ENCODE measurements around the gene JPT1.
"Not testable (repeated sequence)": the region's sequence is repeated elsewhere in the genome, so short reads cannot be mapped to it uniquely, and the experiment has no call there.

The JPT1 gene

GRCh38 chr17:75129576-75129975 is 24.7 kb downstream of the JPT1 start:
- DNase-seq = no peak

DNA sequence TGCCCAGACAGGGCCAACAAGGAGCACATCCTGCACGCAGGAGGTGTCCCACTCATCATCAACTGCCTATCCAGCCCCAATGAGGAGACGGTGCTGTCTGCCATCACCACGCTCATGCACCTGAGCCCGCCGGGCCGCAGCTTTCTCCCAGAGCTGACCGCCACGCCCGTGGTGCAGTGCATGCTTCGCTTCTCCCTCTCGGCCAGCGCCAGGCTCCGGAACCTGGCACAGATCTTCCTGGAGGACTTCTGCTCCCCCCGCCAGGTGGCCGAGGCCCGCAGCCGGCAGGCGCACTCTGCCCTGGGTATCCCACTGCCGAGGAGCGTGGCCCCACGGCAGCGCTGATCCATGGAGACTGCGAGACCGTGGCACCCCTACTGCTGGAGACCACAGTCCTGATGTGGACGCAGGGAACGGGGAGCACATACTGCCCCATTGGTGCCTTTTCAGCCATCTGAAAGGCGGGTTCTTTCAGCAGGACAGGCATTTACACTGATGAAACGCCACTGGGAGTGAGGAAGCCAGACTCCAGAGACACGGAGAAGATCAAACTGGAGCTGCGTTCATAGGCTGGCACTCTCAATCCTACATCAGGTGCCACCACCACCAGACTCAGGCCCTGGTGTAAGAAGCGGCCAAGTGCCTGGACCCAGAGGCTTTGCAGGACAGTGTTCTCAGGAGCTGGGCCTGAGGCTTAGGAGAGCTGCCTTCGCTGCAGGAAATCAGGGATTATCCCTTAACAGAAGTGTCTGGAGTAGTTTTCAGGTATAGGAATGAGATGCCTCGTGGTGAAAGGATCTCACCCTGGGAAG is 25.4 kb downstream of the JPT1 start:
- DNase-seq = no peak

- DNase-seq = not testable (repeated sequence)
These were observed 26.4 kb downstream of the JPT1 start for GRCh38 chr17:75127936-75128335.

GRCh38 chr17:75126954-75127353 is 27.4 kb downstream of the JPT1 start:
- DNase-seq = no peak

GRCh38 chr17:75125984-75126383 is 28.3 kb downstream of the JPT1 start:
- no peak for DNase-seq

GRCh38 chr17:75124819-75125162 is 29.5 kb downstream of the JPT1 start:
- DNase-seq = no peak

- DNase-seq = peak; percentile 82
These were observed 30.1 kb downstream of the JPT1 start for GRCh38 chr17:75124041-75124818.

GRCh38 chr17:75118307-75118706 is 36.0 kb downstream of the JPT1 start:
- DNase-seq = no peak

GRCh38 chr17:75116737-75117136 is 37.6 kb downstream of the JPT1 start:
- no peak for DNase-seq

- DNase-seq = no peak
These were observed 38.8 kb downstream of the JPT1 start for GRCh38 chr17:75115555-75115954.

- DNase-seq = no peak
These were observed 39.6 kb downstream of the JPT1 start for GRCh38 chr17:75114552-75115314.

- peak; percentile 89 for DNase-seq
These were observed 40.3 kb downstream of the JPT1 start for GRCh38 chr17:75113798-75114551.

GRCh38 chr17:75111777-75112335 is 42.5 kb downstream of the JPT1 start:
- DNase-seq = no peak

GRCh38 chr17:75110234-75110937 is 43.9 kb downstream of the JPT1 start:
- no peak for DNase-seq

DNA sequence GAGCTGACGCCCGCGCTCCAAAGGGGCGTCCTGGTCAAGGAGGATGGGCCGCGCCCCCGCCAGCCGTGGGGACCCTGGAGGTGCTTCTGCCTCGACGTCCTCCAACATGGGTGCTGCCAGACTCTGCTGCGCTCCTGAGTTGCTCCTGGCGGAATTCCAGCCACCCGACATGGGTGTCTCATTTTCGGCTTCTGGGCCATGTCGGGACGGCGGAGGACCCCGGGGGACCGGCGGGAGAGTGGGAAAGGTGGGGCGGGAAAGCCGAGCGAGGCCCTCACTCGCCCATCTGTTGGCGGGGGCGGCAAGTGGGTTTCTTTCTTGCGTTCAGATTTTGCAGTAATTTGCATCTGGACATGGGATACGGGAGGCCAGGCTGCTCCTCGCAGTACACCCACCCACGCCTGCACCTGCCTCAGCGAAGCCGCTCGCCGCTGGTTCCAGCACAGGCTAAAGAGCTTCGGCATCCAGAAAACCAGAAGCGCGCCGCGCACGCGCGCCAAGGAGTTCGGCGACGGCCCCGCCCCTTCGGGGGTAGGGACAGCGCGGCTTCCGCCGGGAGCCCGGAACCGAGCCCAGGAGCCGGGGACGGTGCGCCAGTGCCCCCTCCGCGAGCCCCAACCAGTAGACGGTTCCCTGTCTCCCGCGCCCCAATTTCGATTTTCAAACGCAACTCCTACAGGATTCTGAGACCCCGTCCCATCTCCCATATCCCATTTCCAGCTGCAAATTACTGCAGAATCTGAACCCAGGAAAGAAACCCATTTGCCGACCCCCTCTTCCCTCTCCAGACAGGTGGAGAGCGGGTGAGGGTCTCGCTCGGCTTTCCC is 44.7 kb downstream of the JPT1 start, which contains the start of gene ARMC7:
TSS of gene ARMC7 (plus strand) at position 563 of the 827 bp plus-strand sequence. CDS start 320 bp downstream, outside the sequence.
- peak; percentile 89 for DNase-seq

GRCh38 chr17:75109046-75109406 is 45.3 kb downstream of the JPT1 start:
- DNase-seq = no peak

- no peak for DNase-seq
These were observed 46.1 kb downstream of the JPT1 start for GRCh38 chr17:75108193-75108592.

- no peak for DNase-seq
These were observed 48.9 kb downstream of the JPT1 start for GRCh38 chr17:75105126-75106080.
